GM12872 (cell line): ENCODE data around the gene KCNT2.

Source experiments
- CTCF ChIP-seq: IDR thresholded peaks from 3 replicates; pipeline ENCODE4 v1.5.1; 2011; ENCODE audit warnings: low read depth, mild to moderate bottlenecking, low read length, moderate library complexity; ENCODE audit not compliant: insufficient read depth

Gene KCNT2

GRCh38 chr1:196357913-196358312 is 250.3 kb downstream of the KCNT2 start:
- TF ChIP-seq CTCF = no peak

DNA sequence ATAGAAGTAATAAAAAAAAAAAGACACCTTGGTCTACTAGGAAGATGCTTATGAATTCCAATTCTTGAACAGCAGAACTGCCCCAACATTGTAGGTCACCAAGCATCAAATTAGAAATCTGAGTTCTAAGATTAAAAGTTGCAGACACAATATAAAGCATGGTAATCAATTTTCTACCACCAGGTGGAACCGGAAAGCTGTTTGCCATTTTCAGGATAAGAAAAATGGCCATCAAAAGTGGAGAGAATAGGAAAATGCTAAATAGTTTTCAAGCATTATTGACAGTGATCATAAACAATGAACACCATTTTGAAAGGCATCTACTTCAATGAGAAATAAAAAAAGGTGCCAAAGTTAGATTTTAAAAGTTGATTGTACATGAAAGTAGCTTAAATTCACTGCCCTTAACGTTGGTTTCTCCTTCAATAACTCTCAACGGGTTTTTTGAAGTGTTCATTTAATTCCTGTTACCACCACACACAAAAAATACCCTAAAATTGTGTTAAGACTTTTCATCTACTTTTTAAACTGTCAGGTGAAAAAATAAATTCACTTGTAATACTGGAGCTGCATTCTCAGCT is 252.9 kb downstream of the KCNT2 start:
- TF ChIP-seq CTCF = peak; percentile 36; the same call in 2 of the 3 replicates

DNA sequence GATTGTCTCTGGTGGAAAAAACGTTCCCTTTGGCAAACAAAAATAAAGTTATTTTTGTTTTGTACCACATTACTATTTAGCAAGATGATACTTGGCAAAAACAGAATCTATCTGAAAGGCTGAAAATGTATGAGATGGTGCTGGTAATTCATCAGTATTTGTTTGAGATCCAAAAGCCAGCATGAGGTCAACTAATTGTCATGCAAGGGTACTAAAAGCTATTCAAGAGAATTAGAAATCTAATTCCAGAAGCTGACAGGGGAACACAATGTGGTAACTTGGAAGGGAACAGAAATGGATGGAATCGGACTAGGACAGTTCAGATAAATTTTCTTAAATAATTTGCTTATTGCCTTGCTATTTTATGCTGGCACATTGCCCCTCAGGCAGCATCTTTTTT is 263.8 kb downstream of the KCNT2 start:
- no peak for TF ChIP-seq CTCF

- TF ChIP-seq CTCF = no peak
Measured at GRCh38 chr1:196324345-196324744, 283.9 kb downstream of the KCNT2 start.

DNA sequence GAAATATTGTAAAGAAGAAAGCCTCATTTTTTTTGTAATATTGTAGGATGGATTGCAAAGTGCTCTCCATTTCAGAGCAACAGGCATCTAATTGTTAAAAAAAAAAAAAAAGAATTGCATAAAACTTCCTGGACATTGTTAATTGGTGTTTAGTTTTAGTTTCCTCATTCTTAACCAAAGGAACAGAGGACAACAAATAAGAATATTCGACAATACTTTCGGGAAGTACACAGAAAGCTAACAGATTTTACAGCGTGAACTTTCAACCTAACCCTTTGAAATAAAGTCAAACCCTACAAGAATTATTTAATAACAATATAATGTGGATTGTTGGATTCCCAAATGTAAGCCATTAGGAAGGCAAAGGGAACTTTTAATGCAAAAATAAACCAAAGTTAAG is 284.4 kb downstream of the KCNT2 start:
- no peak for TF ChIP-seq CTCF

DNA sequence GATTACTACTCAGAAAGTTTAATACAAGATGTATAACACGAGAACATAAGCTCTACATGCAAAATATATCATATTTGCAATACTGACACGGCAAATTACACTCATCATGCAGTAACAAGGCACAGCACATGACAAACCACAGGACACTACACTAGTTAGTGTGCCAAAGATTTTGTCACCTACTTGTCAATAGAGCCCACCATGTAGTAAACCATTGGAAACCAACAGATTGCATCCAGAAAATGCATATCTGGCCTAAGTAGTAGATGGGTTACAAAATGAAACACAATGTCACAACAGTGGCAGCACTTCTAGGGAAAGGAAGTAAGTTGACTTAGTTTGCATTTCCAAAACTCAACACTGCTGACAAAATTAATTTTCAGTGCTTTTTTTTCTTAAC is 288.9 kb downstream of the KCNT2 start:
- TF ChIP-seq CTCF = no peak

GRCh38 chr1:196317535-196318522 is 290.4 kb downstream of the KCNT2 start:
- peak; percentile 34; the same call in 1 of the 3 replicates for TF ChIP-seq CTCF
